Dedifferentiated amniotic fluid mesenchymal stem cell (primary cell): ENCODE results near the gene HID1.

Experiments
- DNase-seq: peaks from one replicate; pipeline ENCODE4 v3.0.0-alpha.2; 2016; ENCODE audit errors: extremely low spot score

HID1 gene

DNA sequence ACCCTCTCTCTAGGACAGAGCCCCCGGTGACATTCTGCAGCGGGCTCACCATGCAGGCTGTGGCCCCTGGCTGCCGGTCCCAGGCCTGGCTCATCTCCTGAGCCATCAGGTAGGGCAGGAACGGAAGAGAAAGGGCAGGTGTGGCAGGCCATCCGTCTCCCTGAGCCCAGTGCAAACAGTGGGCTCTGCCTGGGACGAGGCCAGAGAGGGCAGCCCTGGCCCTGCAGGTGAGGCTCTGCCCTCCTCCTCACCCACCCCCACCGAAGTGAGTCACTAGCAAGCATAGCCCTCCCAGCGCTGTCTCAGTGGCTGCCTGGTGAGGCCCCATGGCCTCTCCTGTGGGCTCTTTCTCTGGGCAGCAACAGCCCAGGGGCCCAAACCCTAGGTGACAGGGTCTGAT, 22.4 kb downstream of the HID1 start:
- DNase-seq, result no peak

DNA sequence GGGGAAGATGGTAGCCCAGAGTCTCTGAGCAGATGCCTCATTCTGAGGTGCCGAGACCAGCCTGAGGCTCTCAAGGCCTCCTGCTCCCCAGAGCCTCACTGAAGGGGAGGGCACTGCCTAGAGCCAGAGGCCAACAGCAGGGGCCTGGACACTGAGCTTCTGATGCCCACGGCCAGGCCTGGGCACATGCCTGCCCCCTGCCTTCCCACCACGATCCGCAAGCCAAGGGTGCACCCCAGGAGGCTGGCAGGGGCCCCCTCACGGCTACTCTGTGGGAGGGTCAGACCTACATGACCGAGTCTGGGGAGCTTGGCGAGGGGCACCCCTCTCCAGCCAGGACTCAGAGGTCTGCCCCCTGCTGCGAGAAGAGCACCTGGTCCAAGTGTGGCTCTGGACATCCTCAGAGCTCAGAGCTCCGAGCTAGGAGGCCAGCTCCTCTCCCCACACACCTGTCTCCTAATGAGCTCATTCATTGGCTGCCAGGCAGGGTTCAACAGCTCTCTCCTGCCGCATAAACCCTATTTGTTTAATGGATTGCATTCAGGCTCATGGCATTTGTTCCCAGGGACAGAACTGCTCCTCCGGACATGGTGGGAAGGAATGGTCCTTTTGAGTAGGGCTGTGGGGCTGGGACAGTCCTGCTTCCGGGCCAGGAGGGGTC, 23.0 kb downstream of the HID1 start:
- DNase-seq, result no peak

DNA sequence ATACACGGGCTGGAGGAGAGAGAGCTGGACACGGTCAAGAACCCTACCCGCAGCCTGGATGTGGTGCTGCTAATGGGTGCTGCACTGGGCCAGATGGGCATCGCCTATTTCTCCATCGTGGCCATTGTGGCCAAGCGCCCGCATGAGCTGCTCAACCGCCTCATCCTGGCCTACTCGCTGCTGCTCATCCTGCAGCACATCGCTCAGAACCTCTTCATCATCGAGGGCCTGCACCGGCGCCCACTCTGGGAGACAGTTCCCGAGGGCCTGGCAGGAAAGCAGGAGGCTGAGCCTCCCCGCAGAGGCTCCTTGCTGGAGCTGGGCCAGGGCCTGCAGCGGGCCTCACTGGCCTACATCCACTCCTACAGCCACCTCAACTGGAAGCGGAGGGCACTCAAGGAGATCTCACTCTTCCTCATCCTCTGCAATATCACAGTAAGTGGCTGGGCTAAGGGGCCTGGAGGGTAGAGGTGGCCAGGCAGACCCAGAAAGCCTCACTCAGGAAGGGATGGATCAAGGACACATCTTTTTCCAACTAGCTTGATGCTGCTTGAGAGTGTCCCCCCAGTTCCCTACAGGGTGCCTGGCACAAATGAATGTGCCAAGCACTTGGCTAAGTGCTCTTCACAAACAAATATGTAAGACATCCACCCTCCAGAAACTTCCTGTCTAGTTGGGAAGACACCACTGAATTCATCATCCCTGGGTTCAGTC, 25.4 kb downstream of the HID1 start:
- no peak for DNase-seq

DNA sequence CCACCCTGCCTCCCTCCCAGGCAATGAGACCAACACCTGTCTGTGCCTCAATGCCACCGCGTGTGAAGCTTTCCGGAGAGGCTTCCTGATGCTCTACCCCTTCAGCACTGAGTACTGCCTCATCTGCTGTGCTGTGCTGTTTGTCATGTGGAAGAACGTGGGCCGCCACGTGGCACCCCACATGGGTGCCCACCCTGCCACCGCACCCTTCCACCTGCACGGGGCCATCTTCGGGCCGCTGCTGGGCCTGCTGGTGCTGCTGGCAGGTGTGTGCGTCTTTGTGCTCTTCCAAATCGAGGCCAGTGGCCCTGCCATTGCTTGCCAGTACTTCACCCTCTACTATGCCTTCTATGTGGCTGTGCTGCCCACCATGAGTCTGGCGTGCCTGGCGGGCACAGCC, 25.9 kb downstream of the HID1 start:
- DNase-seq, result no peak

DNA sequence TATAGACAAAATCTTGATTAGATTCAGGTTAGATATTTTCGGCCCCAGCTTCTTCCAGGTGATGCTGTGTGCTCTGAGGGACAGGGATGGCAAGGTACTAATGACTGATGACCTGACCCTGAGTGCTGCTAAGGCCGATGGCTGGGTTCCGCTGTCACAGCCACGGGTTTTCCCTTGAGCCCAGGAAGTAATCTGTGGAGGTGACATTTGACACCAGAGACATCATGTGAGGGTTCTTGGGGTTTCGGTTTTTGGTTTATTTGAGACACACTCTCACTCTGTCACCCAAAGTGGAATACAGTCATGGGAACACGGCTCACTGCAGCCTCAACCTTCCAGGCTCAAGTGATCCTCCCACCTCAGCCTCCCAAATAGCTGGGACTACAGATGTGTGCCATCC, 27.0 kb downstream of the HID1 start:
- no peak for DNase-seq

DNA sequence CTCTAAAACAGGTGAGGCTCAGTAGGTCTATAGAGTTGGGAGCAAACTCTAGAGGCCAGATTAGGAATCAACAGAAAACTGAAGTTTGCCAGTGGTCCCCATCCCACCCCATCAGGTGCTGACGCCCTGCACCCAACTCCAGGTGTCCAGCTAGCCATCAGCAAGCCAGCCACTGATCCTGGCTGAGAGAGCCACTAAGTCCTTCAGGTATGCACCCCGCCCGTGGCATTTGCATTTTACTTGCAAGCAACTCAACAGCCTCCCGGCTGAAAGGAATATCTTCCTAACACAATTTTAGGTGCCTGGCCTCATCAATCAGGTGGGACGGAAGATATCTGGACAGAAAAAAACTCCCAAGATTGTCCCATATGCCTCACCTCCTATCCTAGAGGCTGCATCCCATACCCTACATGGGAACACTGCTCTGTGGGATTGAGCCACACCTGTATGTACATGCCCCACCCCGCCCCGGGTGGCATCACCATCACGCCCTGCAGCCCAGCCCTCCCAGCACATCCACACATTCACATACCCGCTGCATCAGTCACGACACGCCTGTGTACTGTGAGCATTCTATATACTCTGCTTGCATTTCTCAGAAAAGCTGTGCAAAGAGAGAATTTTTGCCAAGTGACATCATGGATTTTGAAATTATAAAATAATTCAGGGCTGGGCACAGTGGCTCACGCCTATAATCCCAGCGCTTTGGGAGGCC, 28.6 kb downstream of the HID1 start:
- no peak for DNase-seq

DNA sequence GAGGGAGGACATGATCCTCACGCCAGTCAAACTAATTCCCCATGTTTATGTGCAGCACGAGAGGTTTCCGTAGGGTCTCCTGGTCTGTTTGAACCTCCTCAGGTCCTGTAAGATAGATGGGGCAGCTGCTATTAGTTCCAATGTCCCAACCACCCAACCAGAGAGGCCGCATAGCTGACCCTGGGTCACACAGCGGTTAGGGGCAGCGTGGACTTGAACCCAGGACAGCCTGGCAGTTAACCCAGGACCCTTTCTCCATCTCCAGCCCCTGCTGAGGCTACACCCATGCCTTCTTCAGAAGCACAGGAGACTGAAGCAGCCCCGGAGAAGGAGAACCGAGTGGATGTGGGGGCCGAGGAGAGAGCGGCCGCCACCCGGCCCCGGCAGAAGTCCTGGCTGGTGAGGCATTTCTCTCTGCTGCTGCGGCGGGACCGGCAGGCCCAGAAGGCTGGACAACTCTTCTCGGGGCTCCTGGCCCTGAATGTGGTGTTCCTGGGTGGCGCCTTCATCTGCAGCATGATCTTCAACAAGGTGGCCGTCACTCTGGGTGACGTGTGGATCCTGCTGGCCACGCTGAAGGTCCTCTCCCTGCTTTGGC, 31.3 kb downstream of the HID1 start:
- DNase-seq, result no peak

DNA sequence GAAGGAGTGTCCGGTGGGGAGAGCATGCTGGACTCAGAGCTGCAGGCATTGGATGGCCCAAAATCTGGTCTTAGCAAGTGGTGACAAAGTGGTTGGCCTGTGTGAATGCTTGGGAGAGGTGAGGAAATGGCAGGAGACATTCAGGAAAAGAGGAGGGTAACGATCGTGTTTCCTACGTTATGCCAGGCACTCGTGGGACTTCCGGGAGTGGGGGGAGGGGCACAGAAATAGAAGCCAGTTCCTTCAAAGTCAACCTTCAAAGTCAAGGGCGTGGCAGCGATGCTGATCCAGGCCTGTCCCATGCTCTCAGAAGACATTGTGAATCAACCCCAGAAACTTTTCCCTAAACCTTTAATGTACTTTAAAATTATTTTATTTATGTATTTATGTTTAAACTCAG, 33.0 kb downstream of the HID1 start:
- DNase-seq, result no peak

DNA sequence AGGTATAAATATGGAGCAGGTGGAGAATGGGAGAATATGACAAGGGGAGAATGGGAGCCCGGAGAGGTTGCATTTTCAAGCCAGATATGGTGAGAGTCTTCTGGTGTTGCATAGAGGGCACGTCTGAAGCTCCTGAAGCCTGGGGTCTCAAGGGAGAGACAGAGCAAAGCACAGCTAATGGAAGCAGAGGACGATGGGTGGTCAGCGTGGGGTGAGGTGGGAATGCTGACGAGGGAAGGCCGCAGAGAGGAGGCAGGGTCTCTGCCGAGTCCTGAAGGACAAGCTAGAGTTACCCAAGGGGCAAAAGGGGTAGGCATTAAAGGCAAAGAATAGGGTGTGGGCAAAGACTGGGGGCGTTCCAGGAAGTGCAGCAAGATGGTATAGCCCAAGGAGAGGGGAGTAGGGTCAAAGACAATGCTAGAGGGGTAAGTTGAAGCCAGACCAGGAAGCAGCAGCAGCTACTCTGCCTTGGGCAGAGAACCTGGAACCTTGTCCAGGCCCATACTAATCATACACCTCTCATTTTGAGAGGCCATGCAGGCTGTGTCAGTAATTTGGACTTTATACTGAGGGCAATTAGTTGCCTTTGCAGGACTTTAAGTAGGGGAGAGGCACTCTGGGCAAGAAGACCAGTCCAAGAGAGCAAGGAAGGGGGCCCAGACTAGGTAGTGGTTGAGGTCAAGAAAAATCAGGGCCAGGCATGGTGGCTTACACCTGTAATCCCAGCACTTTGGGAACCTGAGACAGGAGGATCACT, 34.2 kb downstream of the HID1 start:
- no peak for DNase-seq

DNA sequence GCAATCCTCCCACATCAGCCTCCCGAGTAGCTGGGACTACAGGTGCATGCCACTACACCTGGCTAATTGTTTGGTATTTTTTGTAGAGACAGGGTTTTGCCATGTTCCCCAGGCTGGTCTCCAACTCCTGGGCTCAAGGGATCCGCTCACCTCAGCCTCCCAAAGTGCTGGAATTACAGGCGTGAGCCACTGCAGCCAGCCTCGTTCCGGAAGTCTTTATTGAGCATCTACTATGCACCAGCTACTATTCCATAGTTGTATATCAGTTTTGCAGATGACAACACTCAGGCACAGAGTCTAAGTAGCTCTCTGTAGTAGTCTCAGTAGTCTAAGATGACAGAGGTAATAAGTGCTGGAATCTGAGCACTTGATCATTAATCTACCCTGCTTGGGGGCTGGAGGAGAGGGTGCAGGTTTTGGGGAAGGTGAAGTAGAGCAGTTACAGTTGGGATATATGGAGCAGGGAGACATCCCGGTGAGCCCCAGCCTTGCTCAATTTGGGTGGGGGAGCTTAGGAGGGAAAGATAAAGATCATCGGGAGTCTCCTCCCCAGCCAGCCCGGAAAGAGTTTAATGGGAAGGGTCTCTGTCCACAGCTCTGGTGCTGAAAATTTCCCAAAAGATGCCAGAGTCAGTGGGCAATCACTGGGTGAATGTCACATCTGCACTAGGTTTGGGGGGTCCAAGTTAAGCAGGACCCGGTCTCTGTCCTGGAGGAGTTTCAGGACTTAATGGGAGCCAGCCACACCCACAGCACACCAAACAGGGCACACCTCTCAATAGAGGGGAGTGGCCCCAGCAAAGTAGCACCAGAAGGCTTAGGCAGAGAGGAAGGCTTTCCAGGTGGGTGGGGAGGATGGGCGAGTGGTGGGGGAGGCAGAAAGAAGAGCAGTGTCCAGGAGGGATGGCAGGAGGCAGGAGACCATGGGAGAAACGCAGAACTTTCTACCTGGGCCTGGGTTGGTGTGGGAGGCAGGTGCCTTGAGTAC, 35.2 kb downstream of the HID1 start:
- no peak for DNase-seq

DNA sequence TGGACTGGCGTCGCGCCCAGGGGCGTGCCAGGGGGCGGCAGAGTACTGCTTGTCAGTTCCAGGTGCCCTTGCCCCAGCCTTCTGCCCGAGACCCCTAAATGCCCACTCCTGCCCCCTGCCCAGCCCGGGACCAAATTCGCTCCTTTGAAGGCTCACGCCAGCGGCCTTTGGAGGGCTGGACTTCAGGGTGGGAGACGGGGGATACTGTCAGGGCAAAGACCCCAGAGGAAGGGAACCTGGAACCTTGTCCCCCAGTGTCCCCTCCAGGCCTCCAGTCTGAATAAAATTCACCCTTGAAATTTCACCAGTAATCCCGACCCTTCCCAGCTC, 36.1 kb downstream of the HID1 start:
- no peak for DNase-seq

DNA sequence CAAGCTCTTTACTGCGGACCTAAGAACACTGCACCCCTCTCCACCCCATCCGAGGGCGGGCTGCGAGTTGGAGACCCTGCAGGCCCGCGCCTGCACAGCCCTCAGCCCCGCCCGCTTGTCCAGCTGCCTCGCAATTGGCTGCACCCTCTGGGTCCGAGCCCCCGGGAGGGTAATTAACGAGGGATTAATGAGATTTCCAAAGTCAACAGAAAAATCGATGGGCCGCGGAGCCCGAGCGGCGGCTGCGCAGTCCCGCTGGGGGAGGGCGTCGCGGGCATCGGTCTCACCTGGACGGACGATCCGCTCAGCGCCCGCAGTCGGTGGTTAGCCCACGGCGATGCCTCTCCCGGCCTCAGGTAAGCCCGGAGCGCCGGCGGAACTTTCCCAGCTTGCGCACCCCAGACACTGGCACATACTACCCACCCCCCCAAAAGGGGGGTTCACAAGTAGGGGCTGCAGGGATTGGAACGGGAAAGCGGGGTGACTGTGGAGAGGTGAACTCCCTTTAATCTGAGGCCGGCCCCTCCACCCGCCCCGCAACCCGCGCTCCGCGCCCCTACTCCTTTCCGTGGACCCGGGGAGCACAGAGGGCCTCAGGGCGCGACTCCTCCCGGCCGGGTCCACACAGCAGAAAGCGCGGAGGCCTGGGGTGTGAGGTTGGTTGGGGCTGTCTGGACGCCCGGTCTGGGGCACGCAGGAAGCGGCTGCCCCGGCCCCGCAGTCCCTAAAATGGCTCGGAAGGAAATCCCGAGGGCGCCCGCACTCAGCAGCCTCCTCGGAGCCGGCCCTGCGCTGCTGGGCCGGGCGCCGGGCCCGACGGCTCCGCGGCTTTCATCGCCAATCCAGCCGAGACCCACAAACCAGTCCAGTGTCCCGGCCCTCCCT, 36.7 kb downstream of the HID1 start, which contains the start of gene OTOP3:
Gene OTOP3 (plus strand): TSS at position 314 of the 885 bp plus-strand sequence. CDS start 24 bp downstream, at position 338.
- DNase-seq, result no peak

DNA sequence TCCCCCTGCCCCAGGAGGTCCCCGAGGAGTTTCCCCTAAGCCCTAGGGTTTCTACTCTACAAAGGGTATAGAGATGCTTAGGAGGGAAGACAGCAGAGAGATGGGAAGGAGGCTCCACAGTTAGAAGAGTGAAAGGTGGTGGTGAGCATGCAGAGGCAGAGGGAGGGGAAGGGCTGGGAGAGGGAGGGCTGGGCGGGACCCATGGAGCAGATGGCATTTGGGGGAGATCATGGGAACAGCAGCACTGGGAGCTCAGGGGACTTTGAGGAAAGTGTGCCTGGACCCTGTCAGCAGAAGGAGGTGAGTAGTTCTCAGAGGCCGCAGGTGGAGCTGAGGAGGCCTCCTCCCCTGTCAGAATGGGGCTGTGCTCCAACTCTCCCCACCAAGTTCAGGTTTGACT, 37.5 kb downstream of the HID1 start:
- DNase-seq, result no peak

DNA sequence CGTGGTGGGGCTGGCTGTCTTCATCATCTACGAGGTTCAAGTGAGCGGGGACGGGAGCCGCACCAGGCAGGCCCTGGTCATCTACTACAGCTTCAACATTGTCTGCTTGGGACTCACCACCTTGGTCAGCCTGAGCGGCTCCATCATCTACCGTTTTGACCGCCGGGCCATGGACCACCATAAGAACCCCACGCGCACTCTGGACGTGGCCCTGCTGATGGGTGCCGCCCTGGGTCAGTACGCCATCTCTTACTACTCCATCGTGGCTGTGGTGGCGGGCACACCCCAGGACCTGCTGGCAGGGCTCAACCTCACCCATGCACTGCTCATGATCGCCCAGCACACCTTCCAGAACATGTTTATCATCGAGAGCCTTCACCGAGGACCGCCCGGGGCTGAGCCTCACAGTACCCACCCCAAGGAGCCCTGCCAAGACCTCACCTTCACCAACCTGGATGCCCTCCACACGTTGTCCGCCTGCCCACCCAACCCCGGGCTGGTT, 42.0 kb downstream of the HID1 start:
- no peak for DNase-seq

DNA sequence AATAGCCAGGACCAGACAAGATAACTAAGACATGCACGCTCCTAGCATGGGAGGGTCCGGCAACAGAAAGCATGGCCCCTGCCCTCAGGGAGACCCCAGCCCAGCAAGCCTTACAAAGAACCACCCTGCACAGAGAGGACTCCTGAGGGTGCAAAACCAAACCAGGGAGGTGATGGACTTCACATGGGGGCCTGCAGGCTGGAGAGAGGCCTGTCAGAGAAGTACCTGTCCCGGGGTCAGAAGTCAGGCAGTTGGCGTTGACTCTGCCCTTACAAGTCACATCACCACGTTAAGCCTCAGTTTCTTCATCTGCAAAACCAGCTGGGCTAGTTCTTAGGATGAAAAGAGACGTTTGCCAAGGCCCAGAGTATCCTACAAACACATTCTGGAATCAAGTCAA, 43.8 kb downstream of the HID1 start:
- DNase-seq, result no peak

DNA sequence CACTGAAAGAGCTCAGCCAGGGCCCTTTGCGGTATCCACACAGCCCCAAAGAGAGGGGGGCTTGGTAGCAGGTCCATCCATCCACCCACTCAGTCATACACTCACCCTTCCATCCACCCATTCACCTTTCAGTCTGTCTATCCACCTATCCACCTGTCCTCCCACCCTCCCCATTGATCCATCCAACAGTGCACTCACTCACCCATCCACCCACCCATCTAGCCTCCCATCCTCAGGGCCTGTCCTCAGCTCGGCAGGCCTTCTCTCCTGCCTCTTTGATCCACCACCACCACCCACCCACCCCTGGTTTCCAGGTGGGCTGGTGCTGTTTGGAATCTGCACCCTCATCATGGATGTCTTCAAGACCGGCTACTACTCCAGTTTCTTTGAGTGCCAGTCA, 47.3 kb downstream of the HID1 start:
- no peak for DNase-seq

DNA sequence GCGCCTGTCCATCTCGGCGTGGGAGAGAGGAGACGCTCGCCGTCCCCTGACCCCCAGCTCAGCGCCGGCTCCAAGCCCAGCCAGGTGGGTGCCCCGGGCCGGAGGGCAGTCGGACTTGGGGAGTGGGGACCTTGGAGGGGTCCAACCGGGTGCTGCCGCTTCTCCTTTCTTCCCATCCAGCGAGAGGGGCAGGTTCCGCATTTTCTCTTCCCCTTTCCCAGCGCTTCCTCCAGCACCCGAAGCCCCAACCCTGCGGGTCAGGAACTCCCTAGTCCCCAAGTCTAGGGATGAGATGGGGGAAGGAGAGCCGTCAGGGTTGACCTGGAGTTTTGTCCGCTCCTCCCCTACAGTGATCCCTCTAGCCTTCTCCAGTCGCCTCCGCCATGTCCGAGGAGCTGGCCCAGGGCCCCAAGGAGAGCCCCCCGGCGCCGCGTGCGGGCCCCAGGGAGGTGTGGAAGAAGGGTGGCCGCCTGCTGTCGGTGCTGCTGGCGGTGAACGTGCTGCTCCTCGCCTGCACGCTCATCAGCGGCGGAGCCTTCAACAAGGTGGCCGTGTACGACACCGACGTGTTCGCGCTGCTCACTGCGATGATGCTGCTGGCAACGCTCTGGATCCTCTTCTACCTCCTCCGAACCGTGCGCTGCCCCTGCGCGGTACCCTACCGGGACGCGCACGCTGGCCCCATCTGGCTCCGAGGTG, 48.2 kb downstream of the HID1 start, which contains the start of gene OTOP2:
Gene OTOP2 (plus strand): TSS at position 24 of the 699 bp plus-strand sequence. CDS start 360 bp downstream, at position 384.
- DNase-seq, result no peak

DNA sequence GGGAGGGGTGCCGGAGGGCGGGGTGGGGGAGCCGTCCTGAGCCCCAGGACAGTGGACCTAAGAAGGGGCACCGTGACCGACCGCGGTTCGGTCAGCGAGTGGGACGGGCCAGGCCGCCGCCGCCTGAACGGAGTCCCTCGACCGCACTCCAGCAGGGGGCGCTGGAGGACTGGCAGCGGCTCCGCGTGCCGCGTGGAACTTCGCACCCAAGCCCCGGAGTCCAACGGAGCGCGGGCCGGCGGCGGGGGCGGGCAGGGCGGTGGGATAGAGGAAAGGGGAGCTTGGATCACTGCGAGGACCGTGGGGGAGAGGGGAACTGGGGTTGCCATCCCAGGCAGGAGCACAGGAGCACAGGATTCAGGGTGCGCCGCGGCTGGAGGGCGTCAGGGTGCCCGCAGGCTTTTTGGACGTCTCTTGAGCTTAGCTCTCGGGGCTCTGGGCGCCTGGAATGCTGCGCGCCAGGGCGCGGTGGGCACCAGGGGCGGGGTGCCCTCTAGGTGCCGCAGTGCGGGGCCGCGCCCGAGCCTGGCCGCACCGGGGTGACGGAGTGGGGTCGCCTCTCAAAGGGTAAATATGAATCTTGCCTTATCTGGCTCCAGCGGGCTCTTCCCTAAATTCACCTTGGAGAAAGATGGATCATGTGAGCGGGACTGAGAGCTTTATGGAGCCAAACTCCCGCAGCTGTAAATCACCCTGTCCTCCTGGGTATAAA, 48.9 kb downstream of the HID1 start:
- peak; percentile 17 for DNase-seq
